ENCODE data around the gene ACADVL. TPM values are rescaled to one million over a fixed set of nuclear protein-coding genes. Genes with fewer than 3 reads are reported as not detected.
"Not testable (repeated sequence)": the region's sequence is repeated elsewhere in the genome, so short reads cannot be mapped to it uniquely, and the experiment has no call there.

The ACADVL gene
- total and polyA plus RNA-seq, 10 donors = 320 to 963 (median 586) TPM

- Histone ChIP-seq H3K36me3 (peaks cover 0 to 62% (median 45%) of the 10 kb centered on the region in 6 donors), H3K4me1 (peaks cover 28 to 64% (median 49%) of the 10 kb centered on the region in 6 donors), H3K4me3 (peak overlapping the region in 2 of 8 donors; percentile 98 to 99), H3K27ac (peak overlapping the region in 7 of 8 donors; percentile 96 to 99 (median 99))
- H3K9me3 ChIP-seq; H3K27me3 ChIP-seq (replicated peaks in 1 of 7); DNase-seq; intact Hi-C loops (cut with DNase I; ENCODE audit: low total_unique reads): not testable (repeated sequence)
- WGBS, 5 donors = 83 to 92% (median 88%) methylated on average over 9 to 10 of the region's 10 CpGs
- TF ChIP-seq POLR2AphosphoS5 (IDR thresholded peaks at IDR 0.05) = peak in 2 of 3 donors; percentile 19 to 26
Observed at GRCh38 chr17:7243838-7244237, 24.1 kb downstream of the ACADVL start.

- DNase-seq = no peak
Observed at GRCh38 chr17:7246779-7247178, 27.0 kb downstream of the ACADVL start.

GRCh38 chr17:7248796-7249195 is 29.1 kb downstream of the ACADVL start:
- no peaks in the 10 kb centered on the region for H3K9me3 ChIP-seq
- intact Hi-C loops (cut with DNase I; ENCODE audit: low total_unique reads) = no loop called here
- H3K27ac ChIP-seq = peak overlapping the region in 2 of 8 donors; percentile 97 to 100
- H3K36me3 ChIP-seq = peaks cover 0 to 49% (median 35%) of the 10 kb centered on the region in 6 donors
- H3K27me3 ChIP-seq (replicated peaks in 1 of 7) = no peaks in the 10 kb centered on the region
- peak overlapping the region in 1 of 8 donors; percentile 97 for H3K4me3 ChIP-seq
- peaks cover 30 to 70% (median 49%) of the 10 kb centered on the region in 6 donors for H3K4me1 ChIP-seq
- TF ChIP-seq, protein P1, sequence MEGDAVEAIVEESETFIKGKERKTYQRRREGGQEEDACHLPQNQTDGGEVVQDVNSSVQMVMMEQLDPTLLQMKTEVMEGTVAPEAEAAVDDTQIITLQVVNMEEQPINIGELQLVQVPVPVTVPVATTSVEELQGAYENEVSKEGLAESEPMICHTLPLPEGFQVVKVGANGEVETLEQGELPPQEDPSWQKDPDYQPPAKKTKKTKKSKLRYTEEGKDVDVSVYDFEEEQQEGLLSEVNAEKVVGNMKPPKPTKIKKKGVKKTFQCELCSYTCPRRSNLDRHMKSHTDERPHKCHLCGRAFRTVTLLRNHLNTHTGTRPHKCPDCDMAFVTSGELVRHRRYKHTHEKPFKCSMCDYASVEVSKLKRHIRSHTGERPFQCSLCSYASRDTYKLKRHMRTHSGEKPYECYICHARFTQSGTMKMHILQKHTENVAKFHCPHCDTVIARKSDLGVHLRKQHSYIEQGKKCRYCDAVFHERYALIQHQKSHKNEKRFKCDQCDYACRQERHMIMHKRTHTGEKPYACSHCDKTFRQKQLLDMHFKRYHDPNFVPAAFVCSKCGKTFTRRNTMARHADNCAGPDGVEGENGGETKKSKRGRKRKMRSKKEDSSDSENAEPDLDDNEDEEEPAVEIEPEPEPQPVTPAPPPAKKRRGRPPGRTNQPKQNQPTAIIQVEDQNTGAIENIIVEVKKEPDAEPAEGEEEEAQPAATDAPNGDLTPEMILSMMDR (IDR thresholded peaks at IDR 0.05 in 8 of 11, conservative IDR thresholded peaks at IDR 0.05 in 3 of 11) = no peak
- no peak for TF ChIP-seq POLR2AphosphoS5 (IDR thresholded peaks at IDR 0.05)
- TF ChIP-seq POLR2A (IDR thresholded peaks at IDR 0.05) = no peak
- 70 to 86% (median 76%) methylated on average over 4 of the region's 4 CpGs for WGBS, 5 donors
- no peak for DNase-seq

More at GRCh38 chr17:7246779-7247178, 27.0 kb downstream of the ACADVL start:
- peaks cover 27 to 66% (median 48%) of the 10 kb centered on the region in 6 donors for H3K4me1 ChIP-seq
- H3K27ac ChIP-seq = no peak overlapping the region
- WGBS, 5 donors = 91 to 95% (median 94%) methylated on average over 5 of the region's 5 CpGs
- no peaks in the 10 kb centered on the region for H3K27me3 ChIP-seq (replicated peaks in 1 of 7)
- no peak overlapping the region for H3K4me3 ChIP-seq
- peaks cover 0 to 54% (median 36%) of the 10 kb centered on the region in 6 donors for H3K36me3 ChIP-seq
- intact Hi-C loops (cut with DNase I; ENCODE audit: low total_unique reads) = no loop called here
- no peaks in the 10 kb centered on the region for H3K9me3 ChIP-seq
- TF ChIP-seq POLR2AphosphoS5 (IDR thresholded peaks at IDR 0.05) = no peak
- TF ChIP-seq, protein P1 (IDR thresholded peaks at IDR 0.05 in 8 of 11, conservative IDR thresholded peaks at IDR 0.05 in 3 of 11) = no peak
- no peak for TF ChIP-seq POLR2A (IDR thresholded peaks at IDR 0.05)

DNA sequence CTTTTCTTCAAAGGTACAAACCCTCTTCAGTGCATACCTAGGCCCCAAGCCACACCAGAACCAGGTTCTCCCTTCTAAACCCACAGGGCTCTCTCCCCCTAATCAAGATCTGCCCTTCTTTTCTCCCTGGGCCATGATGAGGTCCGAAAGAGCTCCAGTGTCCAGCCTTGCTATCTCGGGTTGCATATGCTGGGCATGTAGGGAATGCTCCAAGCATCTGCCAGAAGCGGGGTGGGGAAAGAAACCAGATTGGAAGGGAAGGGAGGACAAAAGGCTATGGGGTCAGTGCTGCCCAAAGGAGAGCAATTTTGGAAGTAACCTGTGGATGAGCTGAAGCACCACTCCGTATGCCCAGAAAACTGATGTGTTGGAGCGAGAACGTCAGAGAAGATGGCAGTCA is 29.5 kb downstream of the ACADVL start:
- H3K27me3 ChIP-seq (replicated peaks in 1 of 7) = no peaks in the 10 kb centered on the region
- H3K4me1 ChIP-seq = peaks cover 30 to 68% (median 48%) of the 10 kb centered on the region in 6 donors
- no peaks in the 10 kb centered on the region for H3K9me3 ChIP-seq
- intact Hi-C loops (cut with DNase I; ENCODE audit: low total_unique reads) = no loop called here
- peak overlapping the region in 4 of 8 donors; percentile 97 to 100 (median 99) for H3K27ac ChIP-seq
- peaks cover 0 to 48% (median 33%) of the 10 kb centered on the region in 6 donors for H3K36me3 ChIP-seq
- no peak for DNase-seq
- TF ChIP-seq POLR2A (IDR thresholded peaks at IDR 0.05) = no peak
- no peak for TF ChIP-seq POLR2AphosphoS5 (IDR thresholded peaks at IDR 0.05)
- TF ChIP-seq, protein P1 (IDR thresholded peaks at IDR 0.05 in 8 of 11, conservative IDR thresholded peaks at IDR 0.05 in 3 of 11) = no peak
- WGBS, 5 donors = 87 to 94% (median 89%) methylated on average over 6 of the region's 6 CpGs
- H3K4me3 ChIP-seq = peak overlapping the region in 2 of 8 donors; percentile 97 to 99
